ENCODE measurements around the gene PRKCE. TPM values are rescaled to one million over a fixed set of nuclear protein-coding genes. Genes with fewer than 3 reads are reported as not detected.

The PRKCE gene
- polyA plus RNA-seq, 1 experiment: 16.7 TPM

DNA sequence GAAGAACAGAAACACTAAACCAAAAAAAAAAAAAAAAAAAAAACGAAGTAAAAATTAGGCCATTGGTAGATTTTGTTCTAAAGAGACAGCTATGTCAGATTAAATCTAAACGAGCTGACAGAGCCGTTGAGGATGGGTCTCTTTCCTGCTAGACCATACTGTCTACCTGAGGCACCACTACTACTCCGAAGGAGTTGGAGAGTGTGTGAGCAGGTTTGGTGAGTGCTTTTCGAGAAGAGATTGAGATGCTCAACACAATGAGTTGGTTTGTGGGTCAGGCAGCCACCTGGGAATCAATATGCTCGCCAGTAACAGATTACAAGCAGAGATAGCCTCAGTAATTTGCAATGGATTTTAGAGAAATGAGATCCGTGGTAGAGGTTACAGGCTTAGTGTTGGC, 364.2 kb downstream of the PRKCE start:
- TF ChIP-seq, protein P1, sequence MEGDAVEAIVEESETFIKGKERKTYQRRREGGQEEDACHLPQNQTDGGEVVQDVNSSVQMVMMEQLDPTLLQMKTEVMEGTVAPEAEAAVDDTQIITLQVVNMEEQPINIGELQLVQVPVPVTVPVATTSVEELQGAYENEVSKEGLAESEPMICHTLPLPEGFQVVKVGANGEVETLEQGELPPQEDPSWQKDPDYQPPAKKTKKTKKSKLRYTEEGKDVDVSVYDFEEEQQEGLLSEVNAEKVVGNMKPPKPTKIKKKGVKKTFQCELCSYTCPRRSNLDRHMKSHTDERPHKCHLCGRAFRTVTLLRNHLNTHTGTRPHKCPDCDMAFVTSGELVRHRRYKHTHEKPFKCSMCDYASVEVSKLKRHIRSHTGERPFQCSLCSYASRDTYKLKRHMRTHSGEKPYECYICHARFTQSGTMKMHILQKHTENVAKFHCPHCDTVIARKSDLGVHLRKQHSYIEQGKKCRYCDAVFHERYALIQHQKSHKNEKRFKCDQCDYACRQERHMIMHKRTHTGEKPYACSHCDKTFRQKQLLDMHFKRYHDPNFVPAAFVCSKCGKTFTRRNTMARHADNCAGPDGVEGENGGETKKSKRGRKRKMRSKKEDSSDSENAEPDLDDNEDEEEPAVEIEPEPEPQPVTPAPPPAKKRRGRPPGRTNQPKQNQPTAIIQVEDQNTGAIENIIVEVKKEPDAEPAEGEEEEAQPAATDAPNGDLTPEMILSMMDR (IDR thresholded peaks at IDR 0.05; ENCODE audit: low read depth, low read length): no peak
- Histone ChIP-seq H3K9me3 (ENCODE audit: control insufficient read depth, insufficient read depth, low read length) (no peaks in the 10 kb centered on the region), H3K27ac (ENCODE audit: low read depth, low read length) (no peak overlapping the region), H3K4me3 (ENCODE audit: low read depth, low read length) (no peak overlapping the region), H3K27me3 (ENCODE audit: control insufficient read depth, insufficient read depth, low read length) (no peaks in the 10 kb centered on the region)
- ChIA-PET CTCF (interaction anchor here (0.6 to 0.7 kb wide), 3 partner anchors 350 to 409 kb away, joined by 3 to 6 read pairs (median 5); no protein-coding TSS in a partner anchor), POLR2A (interaction anchor here (0.6 kb wide), 1 partner anchor 132 kb away, joined by 3 read pairs; no protein-coding TSS in a partner anchor)
- DNase-seq (ENCODE audit: low read depth, low spot score): no peak

DNA sequence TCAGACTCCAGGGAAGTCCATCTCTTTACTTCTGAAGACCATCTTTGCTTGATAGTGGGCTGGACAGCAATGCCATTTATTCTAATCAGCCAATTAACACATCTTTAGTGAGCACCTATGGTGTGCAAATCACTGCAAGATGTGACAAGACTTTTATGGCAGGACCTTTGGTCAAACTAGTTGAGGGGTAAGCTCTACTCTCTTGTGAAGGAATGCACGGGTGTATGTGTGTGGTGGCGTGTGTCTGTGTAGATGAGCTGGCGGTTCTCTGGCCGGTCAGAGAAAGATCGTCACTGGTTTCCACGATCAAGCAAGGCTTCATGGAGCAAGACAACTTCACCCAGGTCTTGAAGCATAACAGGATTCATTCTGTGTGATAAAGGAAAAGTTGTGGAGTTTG, 364.6 kb downstream of the PRKCE start:
- Histone ChIP-seq H3K4me3 (ENCODE audit: low read depth, low read length) (no peak overlapping the region), H3K27ac (ENCODE audit: low read depth, low read length) (no peak overlapping the region), H3K9me3 (ENCODE audit: control insufficient read depth, insufficient read depth, low read length) (no peaks in the 10 kb centered on the region), H3K27me3 (ENCODE audit: control insufficient read depth, insufficient read depth, low read length) (no peaks in the 10 kb centered on the region)
- DNase-seq (ENCODE audit: low read depth, low spot score): no peak
- TF ChIP-seq, protein P1 (IDR thresholded peaks at IDR 0.05; ENCODE audit: low read depth, low read length): no peak
- ChIA-PET CTCF (interaction anchor here (0.6 to 0.7 kb wide), 3 partner anchors 350 to 408 kb away, joined by 3 to 6 read pairs (median 5); no protein-coding TSS in a partner anchor), POLR2A (interaction anchor here (0.6 kb wide), 3 partner anchors 8 to 314 kb away, joined by 3 read pairs; no protein-coding TSS in a partner anchor)

DNA sequence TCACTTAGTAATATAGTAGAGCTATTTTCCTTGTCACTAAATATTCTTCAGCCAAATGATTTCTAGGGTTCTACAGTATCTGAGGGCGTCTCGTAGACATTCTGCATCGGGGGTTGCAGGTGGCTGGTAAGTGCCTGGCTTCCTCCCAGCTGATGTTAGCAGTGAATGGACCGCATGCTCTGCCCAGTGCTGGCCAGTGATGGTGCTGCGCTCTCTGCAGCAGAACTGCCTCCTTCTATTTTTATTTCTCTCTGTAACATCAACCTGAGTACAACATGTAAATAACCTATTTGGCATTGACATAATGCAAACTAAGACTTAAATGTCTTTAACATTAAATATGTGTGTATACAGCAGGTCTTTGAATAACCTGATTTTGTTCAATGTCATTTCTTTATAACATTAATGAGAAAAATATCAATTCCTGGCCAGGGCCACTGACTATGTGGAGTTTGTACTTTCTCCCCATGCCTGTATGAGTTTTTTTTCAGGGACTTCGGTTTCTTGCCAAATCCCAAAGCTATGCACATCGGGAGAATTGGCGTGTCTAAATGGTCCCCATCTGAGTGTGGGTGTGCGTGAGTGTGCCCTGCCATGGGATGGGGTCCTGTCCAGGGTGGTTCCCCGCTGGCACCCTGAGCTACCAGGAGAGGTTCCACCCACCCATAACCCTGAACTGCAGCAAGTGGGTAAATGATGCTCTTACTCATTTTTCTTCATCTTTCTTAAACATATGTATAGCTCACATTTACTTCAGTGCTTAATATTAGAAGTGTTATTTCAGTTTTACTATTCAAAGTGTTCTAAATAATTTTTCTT, 367.5 kb downstream of the PRKCE start:
- TF ChIP-seq, protein P1 (IDR thresholded peaks at IDR 0.05; ENCODE audit: low read depth, low read length): no peak; the same call in 1 of the 2 replicates
- CTCF ChIA-PET: interaction anchor here (2.0 kb wide), 1 partner anchor 44 kb away, joined by 11 read pairs; no protein-coding TSS in a partner anchor

DNA sequence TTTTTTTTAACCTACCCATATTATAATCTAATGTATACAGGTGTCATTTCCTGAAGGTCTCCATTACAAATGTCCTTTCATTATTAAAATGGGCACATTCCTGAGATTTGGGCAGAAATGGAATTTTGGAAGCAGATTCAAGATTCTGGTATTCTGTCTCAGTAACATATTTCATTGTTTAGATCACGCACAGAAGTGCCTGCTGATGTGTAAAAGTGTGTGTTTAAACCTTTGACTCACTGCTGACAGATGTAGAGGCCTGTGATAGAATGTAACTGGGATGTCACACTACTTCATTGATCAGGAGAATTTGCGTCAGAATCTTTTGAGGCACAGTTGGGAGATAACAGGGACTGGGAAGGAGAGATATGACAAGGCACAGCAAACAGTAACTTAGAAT, 368.9 kb downstream of the PRKCE start:
- POLR2A ChIA-PET: interaction anchor here (0.7 to 1.2 kb wide), 2 partner anchors 277 to 283 kb away, joined by 3 to 5 read pairs; partner anchors contain the start of gene EPAS1
- Histone ChIP-seq H3K4me3 (ENCODE audit: low read depth, low read length) (no peak overlapping the region), H3K27me3 (ENCODE audit: control insufficient read depth, insufficient read depth, low read length) (no peaks in the 10 kb centered on the region), H3K27ac (ENCODE audit: low read depth, low read length) (no peak overlapping the region), H3K9me3 (ENCODE audit: control insufficient read depth, insufficient read depth, low read length) (no peaks in the 10 kb centered on the region)
- TF ChIP-seq, protein P1 (IDR thresholded peaks at IDR 0.05; ENCODE audit: low read depth, low read length): no peak
- CTCF ChIA-PET: interaction anchor here (2.0 kb wide), 1 partner anchor 43 kb away, joined by 11 read pairs; no protein-coding TSS in a partner anchor
- DNase-seq (ENCODE audit: low read depth, low spot score): no peak

More for the DNA sequence above, 367.5 kb downstream of the PRKCE start:
- H3K4me3 ChIP-seq (ENCODE audit: low read depth, low read length): no peak overlapping the region
- no peaks in the 10 kb centered on the region for H3K27me3 ChIP-seq (ENCODE audit: control insufficient read depth, insufficient read depth, low read length)
- POLR2A ChIA-PET: no interaction called here
- DNase-seq (ENCODE audit: low read depth, low spot score): no peak
- H3K9me3 ChIP-seq (ENCODE audit: control insufficient read depth, insufficient read depth, low read length): no peaks in the 10 kb centered on the region
- no peak overlapping the region for H3K27ac ChIP-seq (ENCODE audit: low read depth, low read length)
